Vagina (tissue), 2 donors: ENCODE data around the gene SIRPB1. TPM values are rescaled to one million over a fixed set of nuclear protein-coding genes. Genes with fewer than 3 reads are reported as not detected.

Source experiments
- DNase-seq, 2 donors: peaks; one replicate each; pipeline ENCODE4 v3.0.0-alpha.2; 2017; ENCODE audit errors: extremely low spot score in 2 of 2
- H3K27ac ChIP-seq: fragments of 200-600 bp; sonication (generic); one replicate; pipeline ENCODE4 v1.5.1; 2019
- H3K27me3 ChIP-seq: fragments of 200-600 bp; sonication (generic); one replicate; pipeline ENCODE4 v1.5.1; 2019
- H3K36me3 ChIP-seq, 2 donors: fragments of 200-600 bp; sonication (generic); one replicate each; pipeline ENCODE4 v1.5.1; 2017 to 2019
- H3K4me1 ChIP-seq: fragments of 200-600 bp; sonication (generic); one replicate; pipeline ENCODE4 v1.5.1; 2019
- H3K4me3 ChIP-seq, 2 donors: fragments of 200-600 bp; sonication (generic); 1 replicate in 1 of 2; 2 replicates in 1 of 2; pipeline ENCODE4 v1.5.1; 2016 to 2019
- H3K9me3 ChIP-seq: fragments of 200-600 bp; sonication (generic); one replicate; pipeline ENCODE4 v1.5.1; 2019
- CTCF ChIP-seq, 3 experiments: fragments of 450-650 bp in 2 of 3; fragments of 200-600 bp in 1 of 3; sonication (generic) in 1 of 3; IDR thresholded peaks; one replicate each; pipeline ENCODE4 v1.5.1; 2017 to 2019; ENCODE audit warnings: antibody characterized with exemption in 3 of 3, mild to moderate bottlenecking in 2 of 3, moderate library complexity in 2 of 3
- POLR2A ChIP-seq, 2 donors: fragments of 450-650 bp; IDR thresholded peaks; one replicate each; pipeline ENCODE4 v1.6.1; 2017; ENCODE audit warnings: antibody characterized with exemption in 2 of 2, mild to moderate bottlenecking in 2 of 2, moderate library complexity in 2 of 2
- POLR2AphosphoS5 ChIP-seq, 2 donors: sonication (generic); formaldehyde crosslinking; IDR thresholded peaks; one replicate each; pipeline ENCODE4 v1.9.0; 2017; ENCODE audit warnings: antibody characterized with exemption in 2 of 2, mild to moderate bottlenecking in 2 of 2, low read depth in 1 of 2; ENCODE audit not compliant: insufficient read depth in 1 of 2
- intact Hi-C: fragments of 100-400 bp; cut with DNase I; formaldehyde crosslinking; loops from one replicate; pipeline ENCODE4 v1.15.1; 2023
- total RNA-seq: library from RNA; depleted of rRNA; stranded (reverse); fragments of >200 nt; gene quantifications from one replicate; pipeline ENCODE4 v1.2.3, GENCODE V29; 2016

Gene SIRPB1
- total RNA-seq, 1 donor from 2014 or later, result 2.5 TPM

- no peak for DNase-seq
- intact Hi-C loops, result no loop called here
- no peak overlapping the region for H3K27ac ChIP-seq
- H3K4me1 ChIP-seq, result no peaks in the 10 kb centered on the region
- H3K27me3 ChIP-seq, result no peaks in the 10 kb centered on the region
- H3K36me3 ChIP-seq, result no peaks in the 10 kb centered on the region
- no peak overlapping the region for H3K4me3 ChIP-seq
- no peak for TF ChIP-seq POLR2AphosphoS5 (IDR thresholded peaks at IDR 0.05; ENCODE audit: insufficient read depth in 1 of 2, low read depth in 1 of 2)
- no peaks in the 10 kb centered on the region for H3K9me3 ChIP-seq
These were observed 37.0 kb upstream of the SIRPB1 start for GRCh38 chr20:1656844-1657243.

- H3K27ac ChIP-seq, result no peak overlapping the region
- no peaks in the 10 kb centered on the region for H3K27me3 ChIP-seq
- intact Hi-C loops, result no loop called here
- DNase-seq, result no peak
- TF ChIP-seq POLR2AphosphoS5 (IDR thresholded peaks at IDR 0.05; ENCODE audit: insufficient read depth in 1 of 2, low read depth in 1 of 2) (no peak), POLR2A (IDR thresholded peaks at IDR 0.05) (no peak), CTCF (IDR thresholded peaks at IDR 0.05) (no peak)
- no peaks in the 10 kb centered on the region for H3K9me3 ChIP-seq
- no peak overlapping the region for H3K4me3 ChIP-seq
- no peaks in the 10 kb centered on the region for H3K36me3 ChIP-seq
- no peaks in the 10 kb centered on the region for H3K4me1 ChIP-seq
These were observed 35.2 kb upstream of the SIRPB1 start for GRCh38 chr20:1654996-1655395.

GRCh38 chr20:1652960-1653359 is 33.2 kb upstream of the SIRPB1 start:
- H3K27ac ChIP-seq, result no peak overlapping the region
- H3K36me3 ChIP-seq, result no peaks in the 10 kb centered on the region
- DNase-seq, result no peak
- no peak overlapping the region for H3K4me3 ChIP-seq
- H3K9me3 ChIP-seq, result no peaks in the 10 kb centered on the region
- no peaks in the 10 kb centered on the region for H3K27me3 ChIP-seq
- TF ChIP-seq CTCF (IDR thresholded peaks at IDR 0.05) (no peak), POLR2A (IDR thresholded peaks at IDR 0.05) (no peak), POLR2AphosphoS5 (IDR thresholded peaks at IDR 0.05; ENCODE audit: insufficient read depth in 1 of 2, low read depth in 1 of 2) (no peak)
- H3K4me1 ChIP-seq, result no peaks in the 10 kb centered on the region
- intact Hi-C loops, result no loop called here

GRCh38 chr20:1652104-1652503 is 32.3 kb upstream of the SIRPB1 start:
- no peaks in the 10 kb centered on the region for H3K36me3 ChIP-seq
- intact Hi-C loops, result no loop called here
- DNase-seq, result no peak
- no peaks in the 10 kb centered on the region for H3K4me1 ChIP-seq
- TF ChIP-seq CTCF (IDR thresholded peaks at IDR 0.05), result no peak
- TF ChIP-seq POLR2A (IDR thresholded peaks at IDR 0.05), result no peak
- TF ChIP-seq POLR2AphosphoS5 (IDR thresholded peaks at IDR 0.05; ENCODE audit: insufficient read depth in 1 of 2, low read depth in 1 of 2), result no peak
- H3K27me3 ChIP-seq, result no peaks in the 10 kb centered on the region
- H3K27ac ChIP-seq, result no peak overlapping the region
- no peak overlapping the region for H3K4me3 ChIP-seq
- H3K9me3 ChIP-seq, result no peaks in the 10 kb centered on the region

GRCh38 chr20:1651268-1652058 is 31.7 kb upstream of the SIRPB1 start:
- Histone ChIP-seq H3K4me1 (no peaks in the 10 kb centered on the region), H3K27ac (no peak overlapping the region), H3K9me3 (no peaks in the 10 kb centered on the region), H3K4me3 (no peak overlapping the region), H3K27me3 (no peaks in the 10 kb centered on the region), H3K36me3 (no peaks in the 10 kb centered on the region)
- TF ChIP-seq CTCF (IDR thresholded peaks at IDR 0.05) (no peak), POLR2AphosphoS5 (IDR thresholded peaks at IDR 0.05; ENCODE audit: insufficient read depth in 1 of 2, low read depth in 1 of 2) (no peak)
- intact Hi-C loops, result no loop called here
- DNase-seq, result peak in 1 of 2 donors; percentile 32
